Fibroblast of gingiva (primary cell): Measurements from ENCODE around the gene MIS18BP1.
"Not testable (repeated sequence)": the region's sequence is repeated elsewhere in the genome, so short reads cannot be mapped to it uniquely, and the experiment has no call there.

Experiments
- DNase-seq: peaks from one replicate; pipeline ENCODE4 v3.0.0-alpha.2; 2011; ENCODE audit warnings: low read depth

The MIS18BP1 gene

GRCh38 chr14:45253070-45253753 lies at the start of gene MIS18BP1:
Gene MIS18BP1, minus strand, starts transcription at chr14:45253202. Its CDS starts 5,916 bp downstream, at chr14:45247286.
- peak; percentile 96 for DNase-seq

DNA sequence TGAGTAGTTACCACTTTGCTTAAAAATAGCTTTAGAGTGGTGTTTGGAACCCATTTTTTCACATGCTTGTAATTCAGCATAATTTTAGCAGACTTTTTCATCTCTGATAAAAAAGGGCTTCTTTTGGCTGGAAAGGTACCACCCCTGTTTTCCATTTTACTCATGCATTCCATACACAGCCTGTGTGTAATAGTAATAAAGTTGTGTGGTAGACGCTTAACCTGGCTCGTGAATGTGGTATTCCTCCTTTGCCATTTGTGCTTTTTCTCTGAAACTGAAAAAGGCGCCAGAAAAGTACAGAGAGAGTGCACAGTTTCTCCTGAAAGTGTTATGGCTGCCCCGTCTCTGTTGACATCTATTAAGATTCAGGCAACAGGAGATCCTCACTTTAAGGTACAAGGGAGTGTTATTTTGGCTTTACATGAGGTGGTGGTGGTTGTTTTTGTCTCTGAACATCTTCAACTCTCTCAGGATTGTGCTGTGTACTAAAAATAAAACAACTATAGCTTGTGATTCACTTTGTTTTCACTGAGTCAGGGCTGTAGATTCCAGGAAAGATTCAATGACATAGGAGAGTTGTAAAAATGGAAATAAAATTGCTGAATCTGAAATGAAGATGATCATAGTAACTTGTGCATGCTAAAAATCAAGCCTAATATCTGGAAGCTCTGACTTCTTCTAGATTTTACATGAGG lies 45.6 kb upstream of the MIS18BP1 start:
- DNase-seq: no peak

DNA sequence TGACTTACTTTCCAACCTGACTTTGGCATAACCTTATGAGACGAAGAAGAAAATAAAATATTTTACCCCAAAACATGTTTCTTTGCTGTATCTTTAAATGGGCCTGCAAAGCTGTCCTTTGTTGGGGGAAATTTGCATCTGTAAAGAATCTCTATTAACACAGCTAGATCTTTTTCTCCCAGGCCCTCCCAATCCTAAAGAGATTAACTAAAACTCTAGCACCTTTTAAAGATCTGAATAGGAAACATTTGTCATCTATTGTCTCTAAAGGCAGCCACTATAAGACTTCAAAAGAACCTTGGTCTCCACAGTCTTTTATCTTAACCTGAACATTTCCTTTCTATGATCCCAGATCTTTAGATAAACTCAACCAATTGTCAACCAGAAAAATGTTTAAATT lies 41.8 kb upstream of the MIS18BP1 start:
- DNase-seq: not testable (repeated sequence)

DNA sequence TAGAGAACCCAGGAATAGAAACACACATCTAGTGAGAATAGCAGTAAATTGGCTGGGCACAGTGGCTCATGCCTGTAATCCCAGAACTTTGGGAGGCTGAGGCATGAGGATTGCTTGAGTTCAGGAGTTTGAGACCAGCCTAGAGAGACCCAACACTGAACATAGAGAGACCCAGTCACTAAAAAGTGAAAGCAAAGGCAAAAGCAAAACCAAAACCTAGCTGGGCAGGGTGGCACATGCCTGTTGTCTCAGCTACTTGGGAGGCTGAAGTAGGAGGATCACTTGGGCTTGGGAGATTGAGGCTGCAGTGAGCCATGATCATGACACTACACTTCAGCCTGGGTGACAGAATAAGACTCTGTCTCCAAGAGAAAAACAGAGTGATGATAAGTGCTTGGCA lies 37.5 kb upstream of the MIS18BP1 start:
- no peak for DNase-seq

GRCh38 chr14:45287610-45288009 lies 34.6 kb upstream of the MIS18BP1 start:
- DNase-seq: no peak

DNA sequence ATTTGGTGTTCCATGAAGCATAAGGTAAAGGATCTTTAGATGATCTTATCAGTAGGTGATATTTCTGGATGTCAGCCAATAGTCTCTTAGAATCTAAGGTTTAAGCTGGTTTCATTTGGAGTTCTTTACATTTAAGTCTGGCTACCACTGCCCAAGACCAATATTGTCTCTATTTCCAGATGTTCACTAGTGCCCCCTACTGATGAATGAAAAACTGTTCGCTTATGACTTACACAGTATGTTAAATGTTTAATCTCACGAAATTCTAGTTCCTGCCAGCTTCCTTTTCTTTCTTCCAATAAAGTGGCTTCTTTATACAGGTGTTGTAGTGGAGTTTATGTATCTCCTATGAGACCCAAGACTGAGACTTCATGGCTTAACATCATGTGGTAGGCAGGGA lies 31.8 kb upstream of the MIS18BP1 start:
- no peak for DNase-seq

DNA sequence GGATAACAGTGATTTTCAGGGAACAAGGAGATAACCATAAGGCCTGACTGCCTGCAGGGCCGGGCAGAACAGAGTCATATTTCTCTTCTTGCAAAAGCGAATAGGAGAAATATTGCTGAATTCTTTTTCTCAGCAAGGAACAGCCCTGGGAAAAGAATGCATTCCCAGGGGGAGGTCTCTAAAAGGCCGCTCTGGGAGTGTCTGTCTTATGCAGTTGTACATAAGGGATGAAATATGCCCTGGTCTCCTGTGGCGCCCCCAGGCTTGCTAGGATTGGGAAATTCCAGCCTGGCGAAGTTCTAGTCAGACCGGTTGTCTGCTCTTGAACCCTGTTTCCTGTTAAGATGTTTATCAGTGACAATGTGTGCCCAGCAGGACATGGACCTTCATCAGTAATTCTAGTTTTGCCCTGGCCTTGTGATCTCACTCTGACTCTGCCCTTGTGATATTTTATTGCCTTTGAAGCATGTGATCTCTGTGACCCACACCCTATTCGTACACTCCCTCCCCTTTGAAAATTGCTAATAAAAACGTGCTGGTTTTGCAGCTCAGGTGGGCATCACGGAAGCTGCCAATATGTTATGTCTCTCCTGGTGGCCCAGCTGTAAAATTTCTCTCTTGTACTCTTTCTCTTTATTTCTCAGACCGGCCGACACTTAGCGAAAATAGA lies 28.9 kb upstream of the MIS18BP1 start:
- DNase-seq: not testable (repeated sequence)

DNA sequence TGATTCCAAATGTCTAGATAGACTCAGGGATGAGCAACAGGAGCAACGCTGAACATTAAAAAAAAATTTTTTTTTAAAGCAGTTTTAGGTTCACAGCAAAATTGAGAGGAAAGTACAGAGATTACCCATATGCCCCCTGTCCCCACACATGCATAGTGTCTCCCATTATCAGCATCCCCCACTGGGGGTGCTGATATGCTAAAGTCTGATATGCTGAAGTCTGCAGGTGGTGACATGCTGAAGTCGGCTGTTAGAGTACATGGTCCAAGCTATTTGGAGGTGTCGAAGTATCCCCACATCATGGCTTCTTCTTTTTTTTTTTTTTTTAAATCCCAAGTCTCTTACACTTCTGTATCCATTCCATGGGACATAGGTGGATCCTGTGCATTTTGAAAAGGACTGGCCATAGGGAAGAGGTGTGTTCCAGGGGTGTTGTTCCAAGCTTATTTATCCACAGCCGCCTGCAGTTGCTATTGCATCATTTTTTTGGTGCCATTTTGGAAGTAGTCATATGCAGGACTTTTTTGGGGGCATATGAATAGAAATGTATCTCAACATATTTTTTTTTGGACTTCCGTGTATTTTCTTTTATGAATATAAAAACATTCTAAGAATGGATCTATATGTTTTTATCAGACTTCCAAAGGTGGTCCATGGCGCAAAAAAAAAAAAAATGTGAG lies 19.0 kb upstream of the MIS18BP1 start:
- DNase-seq: no peak

GRCh38 chr14:45270031-45270430 lies 17.0 kb upstream of the MIS18BP1 start:
- no peak for DNase-seq

- no peak for DNase-seq
Measured at GRCh38 chr14:45267071-45267470, 14.1 kb upstream of the MIS18BP1 start.

- DNase-seq: no peak
Measured at GRCh38 chr14:45262637-45263036, 9.6 kb upstream of the MIS18BP1 start.

GRCh38 chr14:45261209-45261608 lies 8.2 kb upstream of the MIS18BP1 start:
- no peak for DNase-seq

DNA sequence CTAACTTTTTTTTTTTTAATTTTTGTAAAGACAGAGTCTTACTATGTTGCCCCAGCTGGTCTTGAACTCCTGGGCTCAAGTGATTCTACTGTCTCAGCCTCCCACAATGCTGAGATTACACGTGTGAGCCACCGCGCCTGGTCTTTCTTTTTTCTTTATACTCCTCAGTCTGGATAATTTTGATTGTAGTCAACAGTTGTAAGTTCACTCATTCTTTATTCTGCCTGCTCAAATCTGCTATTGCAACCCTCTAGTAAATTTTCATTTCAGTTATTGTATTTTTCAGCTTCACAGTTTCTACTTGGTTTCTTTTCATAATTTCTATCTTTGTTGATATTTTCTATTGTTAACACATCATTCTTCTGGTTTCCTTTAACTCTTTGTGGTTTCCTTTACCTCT lies 5.8 kb upstream of the MIS18BP1 start:
- no peak for DNase-seq

GRCh38 chr14:45258073-45258472 lies 5.1 kb upstream of the MIS18BP1 start:
- DNase-seq: no peak

DNA sequence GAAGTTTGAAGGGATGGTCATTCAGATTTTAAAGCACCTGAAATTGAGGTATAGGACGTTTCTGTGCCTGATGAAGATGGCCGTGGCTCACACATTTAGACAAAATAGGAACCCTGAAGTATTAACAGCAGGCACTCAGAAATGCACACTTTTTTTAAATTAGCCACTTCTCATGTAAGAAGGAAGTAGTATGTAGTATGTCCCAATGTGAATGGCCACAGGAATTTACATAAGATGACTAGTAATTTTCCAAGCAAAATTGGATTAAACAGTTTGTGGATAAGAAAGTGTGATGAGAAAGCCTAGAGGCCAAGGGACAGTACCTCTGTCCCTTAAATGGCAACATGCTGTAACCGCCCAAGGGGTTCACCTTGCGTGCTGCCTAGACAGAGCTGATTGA lies 1.8 kb upstream of the MIS18BP1 start:
- no peak for DNase-seq

GRCh38 chr14:45253754-45254310 lies 830 bp upstream of the MIS18BP1 start:
- peak; percentile 19 for DNase-seq

- DNase-seq: no peak
Measured at GRCh38 chr14:45252366-45253069, 484 bp downstream of the MIS18BP1 start.

- no peak for DNase-seq
Measured at GRCh38 chr14:45251912-45252311, 1.1 kb downstream of the MIS18BP1 start.

DNA sequence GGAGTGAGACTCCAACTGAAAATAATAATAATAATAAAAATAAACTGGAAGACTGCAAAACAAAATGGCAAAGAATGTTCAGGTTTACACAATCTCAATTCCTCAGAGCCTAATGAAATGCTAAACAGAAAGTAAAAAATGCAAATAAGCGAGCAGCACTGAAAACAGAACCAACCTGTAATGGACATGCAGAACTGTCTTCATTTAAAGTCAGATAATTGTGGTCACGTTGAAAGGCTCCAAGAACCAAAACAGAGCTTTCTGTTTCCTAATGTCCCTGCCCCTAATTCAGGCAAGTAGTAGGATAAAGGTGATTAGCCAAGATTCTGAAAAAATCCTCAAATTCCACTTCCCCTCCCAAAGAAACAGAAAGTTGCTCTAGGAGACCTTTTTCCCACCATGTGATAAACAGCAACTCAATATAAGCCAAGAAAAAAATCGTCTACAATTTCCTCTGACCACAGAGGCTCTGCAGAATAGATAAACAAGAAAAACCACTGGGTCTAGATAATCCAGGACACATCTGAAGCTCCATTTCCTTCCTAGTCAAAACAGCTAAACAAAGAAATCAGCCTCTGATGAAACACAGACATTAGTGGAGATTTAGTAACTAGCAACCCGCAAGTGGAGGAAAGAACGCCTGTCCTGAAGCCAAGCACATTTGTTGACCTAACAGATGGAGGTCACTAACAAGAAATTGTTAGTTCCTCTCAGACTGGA lies 3.0 kb downstream of the MIS18BP1 start:
- peak; percentile 96 for DNase-seq

DNA sequence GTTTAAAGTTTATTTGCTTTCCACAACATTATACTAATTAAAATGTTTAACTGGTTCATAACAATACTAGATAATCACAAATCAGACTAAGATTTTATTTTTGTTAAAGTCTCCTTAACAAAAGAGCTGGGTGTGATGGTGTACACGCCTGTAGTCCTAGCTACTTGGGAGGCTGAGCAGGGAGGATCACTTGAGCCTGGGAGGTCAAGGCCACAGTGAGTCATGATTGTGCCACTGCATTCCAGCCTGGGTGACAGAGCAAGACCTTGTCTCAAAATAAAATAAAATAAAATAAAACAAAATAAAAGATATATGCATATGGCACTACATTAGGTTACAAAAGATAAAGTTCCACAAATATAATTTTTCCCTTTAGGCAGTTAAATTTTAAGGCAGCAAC lies 5.6 kb downstream of the MIS18BP1 start:
- DNase-seq: no peak

DNA sequence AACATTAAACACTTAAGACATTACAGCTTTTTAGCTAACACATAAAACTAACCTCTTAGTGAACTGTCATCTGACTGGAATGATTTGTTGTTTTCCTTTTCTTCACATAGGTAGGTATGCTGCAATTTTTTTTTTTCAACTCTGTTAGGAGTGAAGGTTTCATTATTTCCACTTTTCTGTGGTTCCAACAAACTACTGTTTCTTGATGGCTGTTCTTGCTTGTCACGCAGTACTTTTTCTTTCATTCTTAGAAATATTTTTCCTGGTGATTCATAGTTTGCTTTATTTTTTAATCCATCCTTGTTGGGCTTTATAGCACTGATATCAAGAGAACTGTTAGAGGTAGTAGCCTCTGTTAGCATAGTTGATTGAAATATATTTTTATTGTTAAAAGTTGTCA lies 6.3 kb downstream of the MIS18BP1 start:
- DNase-seq: no peak
